ENCODE measurements around the gene FIGNL1.

The FIGNL1 gene

DNA sequence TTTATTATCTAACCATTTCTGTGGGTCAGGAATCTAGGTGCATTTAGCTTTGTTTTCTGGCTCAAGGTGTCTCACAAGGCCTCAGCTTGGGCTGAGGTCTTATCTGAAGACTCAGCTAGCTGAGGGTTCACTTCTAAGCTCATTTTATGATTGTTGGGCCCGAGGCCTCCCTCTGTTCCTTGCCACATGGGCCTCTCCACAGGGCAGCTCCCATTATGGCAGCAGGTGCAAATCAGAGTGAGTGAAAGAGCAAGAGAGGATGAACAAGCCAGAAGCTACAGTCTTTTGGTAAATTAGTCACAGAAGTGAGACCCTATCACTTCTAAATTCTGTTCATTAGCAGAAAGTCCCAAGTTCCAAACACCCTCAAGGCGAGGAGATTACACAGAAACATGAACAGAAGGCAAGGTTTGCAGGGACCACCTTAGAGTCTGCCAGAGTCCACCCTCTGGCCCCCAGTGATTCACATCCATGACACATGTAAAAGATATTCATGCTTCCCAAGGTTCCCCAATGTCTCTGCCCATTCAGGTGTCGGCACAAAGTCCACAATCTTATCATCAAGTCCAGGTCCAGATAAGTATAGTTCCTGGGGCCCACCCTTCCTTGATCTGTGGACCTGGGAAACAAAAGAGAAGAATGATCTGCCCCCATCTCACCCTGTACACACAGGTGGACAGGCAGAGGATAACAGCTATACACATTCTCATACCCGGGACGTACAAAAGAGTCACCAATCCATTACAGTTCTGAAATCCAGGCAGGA, 23.7 kb downstream of the FIGNL1 start:
- DNase-seq, result no peak

DNA sequence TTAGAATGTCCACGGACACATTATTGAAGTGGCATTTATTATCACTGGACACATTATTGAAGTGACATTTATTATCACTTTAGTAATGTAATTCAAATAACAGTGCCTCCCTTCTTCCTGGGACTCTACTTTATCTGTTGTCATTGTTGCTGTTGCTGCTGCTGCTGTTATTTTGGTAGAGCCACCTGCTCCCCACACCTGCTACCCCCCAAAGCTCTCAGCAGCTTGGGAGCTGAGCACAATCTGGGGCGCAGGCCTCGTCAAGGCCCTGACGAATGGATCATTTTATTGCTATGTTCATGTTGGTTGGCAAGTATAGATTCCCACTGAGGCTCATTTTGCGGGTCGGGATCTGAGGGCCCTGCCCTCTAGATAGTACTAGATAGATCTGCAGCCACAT, 24.8 kb downstream of the FIGNL1 start:
- no peak for DNase-seq

GRCh38 chr7:50423860-50424259, 26.3 kb downstream of the FIGNL1 start:
- no peak for DNase-seq

GRCh38 chr7:50422858-50423257, 27.3 kb downstream of the FIGNL1 start:
- DNase-seq, result no peak

DNA sequence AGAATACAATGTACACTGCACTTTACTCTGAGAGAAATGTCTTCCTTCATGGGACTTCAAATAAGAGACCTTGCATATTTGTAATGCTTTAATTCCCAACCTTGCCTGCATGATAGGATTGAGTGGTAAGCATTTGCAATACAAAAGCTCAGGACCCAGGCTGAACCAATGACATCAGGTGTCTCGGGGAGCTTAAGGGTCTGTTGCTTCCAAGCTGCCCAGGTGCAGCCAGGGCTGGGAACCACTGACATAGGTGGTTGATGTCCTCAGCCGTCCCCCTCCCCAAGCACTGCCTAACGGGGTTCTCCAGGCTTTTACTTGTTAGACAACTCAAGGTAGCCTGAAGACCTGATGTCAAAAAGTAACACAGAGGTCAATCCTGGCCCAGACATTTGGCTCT, 29.1 kb downstream of the FIGNL1 start:
- no peak for DNase-seq

DNA sequence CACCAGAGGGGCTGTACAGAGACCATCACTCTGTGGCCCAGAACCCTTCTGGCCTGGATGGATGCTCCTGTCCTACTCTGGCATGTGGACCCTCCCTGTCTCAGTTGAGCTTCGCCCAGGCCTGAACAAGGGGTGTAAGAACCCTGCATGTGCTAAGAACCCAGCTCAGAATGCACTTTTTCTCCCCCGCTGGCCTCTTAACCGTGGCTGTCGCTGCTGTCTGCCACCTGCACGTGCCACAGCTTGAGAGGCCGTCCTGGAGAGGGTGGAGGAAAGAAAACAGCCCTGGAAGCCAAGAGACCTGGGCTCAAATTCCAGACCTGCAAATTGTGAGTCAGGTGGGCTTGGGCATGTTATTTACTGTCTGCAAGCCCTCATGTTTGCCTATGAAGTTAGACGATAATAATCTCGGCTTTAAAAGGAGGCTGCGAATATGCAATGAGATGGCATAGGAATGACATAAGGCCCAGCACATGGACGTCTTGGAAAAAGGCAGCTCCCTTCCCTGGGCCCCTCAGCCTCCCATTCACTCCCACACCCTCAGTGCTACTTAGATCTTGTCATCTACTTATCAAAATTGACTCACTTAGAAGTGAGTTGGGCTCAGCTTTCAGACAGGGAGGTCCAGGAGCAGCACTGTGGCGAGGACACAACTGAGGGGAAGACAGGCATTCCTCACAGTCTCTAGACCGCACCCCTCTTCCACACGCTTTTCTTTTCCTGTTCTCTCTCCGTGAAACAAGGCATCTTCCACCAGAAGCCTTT, 31.4 kb downstream of the FIGNL1 start:
- no peak for DNase-seq

- peak; percentile 62 for DNase-seq
Measured at GRCh38 chr7:50418086-50418515, 32.0 kb downstream of the FIGNL1 start.

DNA sequence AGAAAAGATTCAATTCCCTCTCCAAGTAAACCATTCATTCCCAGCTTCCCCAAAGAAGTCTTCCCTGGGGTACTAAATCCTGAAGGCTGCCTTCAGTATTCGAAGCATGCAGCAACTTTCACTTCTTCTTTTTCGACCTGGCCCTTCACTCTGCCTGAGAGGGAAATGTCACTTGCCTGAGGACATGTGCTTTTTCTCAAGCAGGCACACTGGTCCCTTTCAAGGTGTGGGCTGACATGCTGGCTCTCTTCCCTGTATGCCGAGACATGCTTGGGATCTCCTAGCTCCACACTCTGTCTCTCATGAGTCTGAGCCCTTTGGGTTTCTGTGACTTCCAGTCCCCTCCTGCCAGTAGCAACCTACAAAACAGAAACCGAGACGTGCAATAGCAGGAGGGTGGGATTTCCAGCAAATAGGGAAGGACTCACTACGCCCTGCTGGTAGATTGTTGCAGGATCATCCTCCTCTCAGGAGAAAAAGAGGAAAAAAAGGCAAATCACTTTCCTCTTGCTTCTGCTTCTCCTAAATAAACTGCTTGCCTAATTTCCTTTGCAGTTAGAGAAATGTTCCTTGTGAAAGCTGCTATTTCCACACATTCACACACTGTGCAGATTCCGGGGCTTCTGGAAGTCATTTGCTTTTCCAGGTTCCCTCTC, 33.5 kb downstream of the FIGNL1 start:
- no peak for DNase-seq

DNA sequence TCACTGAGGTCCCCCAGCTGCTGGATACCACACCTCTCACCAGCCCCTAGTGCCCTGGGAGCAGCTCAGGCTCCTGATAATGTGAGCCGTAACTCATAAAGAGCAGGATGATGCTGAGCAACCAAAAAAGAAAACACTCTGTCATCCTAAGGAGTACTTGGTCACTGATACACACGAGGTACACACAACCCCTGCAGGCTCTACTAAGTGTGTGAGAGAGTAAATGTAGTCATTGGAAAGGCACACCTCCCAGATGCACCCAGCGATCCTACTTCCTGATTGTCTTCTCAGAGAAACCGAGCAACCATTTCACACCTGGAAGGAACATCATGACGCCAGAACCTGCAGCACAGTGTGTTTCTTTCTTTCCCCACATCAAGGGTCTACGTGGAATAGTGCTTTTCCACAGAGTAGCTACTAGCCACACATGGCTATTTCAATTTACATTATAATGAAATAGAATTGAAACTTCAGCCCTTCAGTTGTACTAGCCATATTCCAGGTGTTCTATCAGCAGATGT, 34.2 kb downstream of the FIGNL1 start:
- no peak for DNase-seq

DNA sequence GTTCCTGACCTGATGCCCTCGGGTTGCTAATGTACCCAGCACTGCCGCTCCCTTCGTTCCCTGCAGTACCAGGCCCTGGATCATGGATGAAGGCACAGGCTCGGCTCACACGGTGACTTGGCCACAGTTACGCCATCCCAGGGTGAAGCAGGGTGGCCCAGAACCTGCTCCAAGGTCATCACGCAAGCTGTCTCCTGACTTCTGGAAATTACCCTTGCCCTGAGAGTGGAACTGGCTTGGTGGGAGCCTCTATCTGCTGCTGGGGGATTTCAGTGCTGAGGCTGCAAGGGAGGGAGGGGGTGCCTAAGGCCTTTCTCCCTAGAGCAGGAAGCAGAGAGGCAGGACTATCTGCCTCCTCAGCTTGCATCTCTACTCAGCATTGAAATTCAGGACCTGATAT, 36.6 kb downstream of the FIGNL1 start:
- DNase-seq, result no peak

DNA sequence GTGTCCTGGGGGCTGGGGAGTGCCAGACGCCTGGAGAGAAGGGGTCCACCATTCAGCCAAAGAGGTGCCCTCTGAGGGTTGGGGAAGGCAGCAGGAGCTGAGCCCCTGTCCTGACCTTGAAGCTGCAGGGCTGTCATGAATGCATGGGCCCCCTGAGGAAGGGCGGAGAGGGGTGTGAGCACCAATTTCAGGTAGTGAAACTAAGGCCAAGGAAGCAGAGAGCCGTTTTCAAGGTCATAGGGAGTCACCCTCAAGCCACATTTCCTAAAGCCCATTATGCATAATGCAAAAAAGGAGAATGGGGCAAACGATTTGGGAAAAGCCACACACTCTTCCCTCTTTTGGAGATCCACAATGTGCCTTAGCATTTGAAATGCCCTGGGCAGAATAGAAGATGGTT, 37.2 kb downstream of the FIGNL1 start:
- DNase-seq, result no peak

DNA sequence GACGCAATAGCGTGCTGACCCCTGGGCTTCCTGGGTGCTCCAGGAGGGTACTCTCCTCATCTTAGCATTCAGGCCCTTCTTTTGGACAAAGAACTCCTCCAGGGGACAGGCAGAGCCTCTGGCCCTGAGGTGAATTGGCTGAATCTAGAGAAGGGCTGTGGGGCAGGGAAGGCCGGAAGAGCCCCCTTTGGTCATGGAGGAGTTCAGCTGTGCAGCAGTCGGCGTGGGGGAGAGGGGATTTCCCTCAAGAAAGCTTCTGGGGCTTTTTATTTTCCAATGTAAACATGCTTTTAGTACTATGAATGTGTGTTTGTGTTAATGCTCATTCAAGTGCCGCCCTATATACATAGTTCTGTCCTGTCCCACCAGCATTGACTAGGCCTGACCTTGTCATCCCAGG, 38.8 kb downstream of the FIGNL1 start:
- no peak for DNase-seq

DNA sequence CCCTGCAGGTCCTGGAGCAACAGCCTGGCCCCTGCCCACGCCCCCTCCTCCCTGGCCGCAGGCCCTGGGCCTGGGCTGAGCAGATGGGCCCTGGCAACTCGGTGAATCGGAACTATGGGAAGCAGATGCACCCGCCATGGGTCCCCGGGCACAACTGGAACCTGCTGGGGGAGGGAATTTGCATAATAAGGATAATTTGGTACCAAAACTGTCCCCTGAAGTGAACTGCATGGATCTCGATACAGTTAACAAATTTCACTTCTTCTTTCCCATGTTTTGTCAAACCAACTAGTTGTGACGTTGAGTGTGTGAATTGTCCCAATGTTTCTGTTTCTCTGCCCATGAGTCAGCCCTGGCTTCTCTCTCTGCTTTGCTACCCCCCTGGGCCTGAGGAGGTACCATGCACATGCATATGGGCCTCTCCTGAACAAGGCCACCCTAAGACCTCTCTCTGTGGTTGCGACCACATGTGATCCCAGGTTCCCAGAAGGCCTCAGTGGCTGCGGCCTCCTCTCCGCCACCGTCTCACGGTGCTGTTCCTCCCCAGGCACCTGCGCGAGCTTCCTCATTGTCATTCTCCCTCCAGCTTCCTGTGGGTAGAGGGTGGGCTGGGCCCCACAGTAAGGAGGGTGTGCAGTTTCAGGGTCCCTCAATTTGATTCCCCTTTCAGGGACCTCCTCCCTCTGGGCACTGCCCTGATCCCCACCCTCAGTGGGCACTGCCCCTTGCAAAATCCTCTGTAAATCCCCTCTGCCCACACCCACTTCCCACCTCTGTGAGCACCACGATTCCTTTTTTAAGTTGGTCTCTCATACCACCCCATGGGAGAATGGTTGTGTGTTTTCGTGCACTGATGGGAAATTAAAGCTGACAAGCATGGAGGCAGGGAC, 40.0 kb downstream of the FIGNL1 start:
- no peak for DNase-seq

- DNase-seq, result no peak
Measured at GRCh38 chr7:50406935-50407334, 43.2 kb downstream of the FIGNL1 start.

DNA sequence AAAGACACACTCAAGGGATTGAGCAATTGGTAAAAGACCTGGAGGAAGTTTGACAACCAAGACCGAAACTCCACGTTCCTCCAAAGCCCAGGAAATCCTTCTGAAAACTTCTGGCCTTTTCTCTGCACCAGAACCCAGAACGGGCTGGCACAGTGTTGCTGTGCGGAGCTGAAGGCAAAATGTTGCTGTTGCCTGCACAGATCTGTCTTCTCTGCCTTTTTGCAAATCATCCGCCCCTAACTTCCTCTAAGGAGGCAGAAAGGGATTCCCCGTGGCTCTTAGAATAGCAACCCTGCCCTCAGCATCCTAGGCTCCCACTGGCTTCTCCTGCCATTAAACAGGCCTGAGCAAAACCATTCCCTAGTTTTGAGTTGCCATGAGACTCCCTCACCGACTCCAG, 44.9 kb downstream of the FIGNL1 start:
- DNase-seq, result no peak

- DNase-seq, result no peak
Measured at GRCh38 chr7:50404392-50404791, 45.8 kb downstream of the FIGNL1 start.

DNA sequence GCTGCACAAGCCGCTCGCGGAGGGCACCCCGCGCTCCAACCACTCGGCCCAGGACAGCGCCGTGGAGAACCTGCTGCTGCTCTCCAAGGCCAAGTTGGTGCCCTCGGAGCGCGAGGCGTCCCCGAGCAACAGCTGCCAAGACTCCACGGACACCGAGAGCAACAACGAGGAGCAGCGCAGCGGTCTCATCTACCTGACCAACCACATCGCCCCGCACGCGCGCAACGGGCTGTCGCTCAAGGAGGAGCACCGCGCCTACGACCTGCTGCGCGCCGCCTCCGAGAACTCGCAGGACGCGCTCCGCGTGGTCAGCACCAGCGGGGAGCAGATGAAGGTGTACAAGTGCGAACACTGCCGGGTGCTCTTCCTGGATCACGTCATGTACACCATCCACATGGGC, 50.0 kb downstream of the FIGNL1 start:
- no peak for DNase-seq

DNA sequence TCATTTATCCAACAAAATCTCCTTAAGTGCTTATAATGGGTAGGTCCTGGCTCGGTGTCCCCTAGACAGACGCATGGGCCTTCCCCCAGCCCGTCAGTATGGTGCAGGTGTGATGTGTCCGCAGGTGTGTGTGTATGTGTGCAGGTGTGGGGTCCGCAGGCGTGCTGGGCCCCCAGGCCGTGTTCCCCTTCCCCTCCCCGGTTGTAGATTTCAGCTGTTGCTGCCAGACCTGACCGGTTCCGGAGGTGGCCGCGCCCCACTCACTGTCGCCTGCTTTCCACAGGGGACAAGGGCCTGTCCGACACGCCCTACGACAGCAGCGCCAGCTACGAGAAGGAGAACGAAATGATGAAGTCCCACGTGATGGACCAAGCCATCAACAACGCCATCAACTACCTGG, 50.5 kb downstream of the FIGNL1 start:
- no peak for DNase-seq

GRCh38 chr7:50399206-50399605, 50.9 kb downstream of the FIGNL1 start:
- no peak for DNase-seq

DNA sequence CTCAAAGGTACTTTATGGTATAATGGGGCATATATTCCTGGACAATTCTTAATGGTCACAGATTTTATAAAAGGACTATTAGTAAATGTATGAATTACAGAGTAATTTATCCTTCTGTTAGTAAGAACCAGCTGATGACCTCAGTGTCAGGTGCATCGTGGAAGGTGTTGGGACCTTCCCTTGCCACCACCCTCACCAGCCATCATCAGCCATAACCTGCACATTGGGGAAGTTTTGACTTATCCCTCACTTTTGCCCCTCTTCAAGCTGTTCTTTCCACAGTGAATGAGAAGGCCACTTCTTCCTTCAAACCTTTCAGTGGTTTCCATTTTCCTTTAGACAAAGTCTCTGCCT, 52.2 kb downstream of the FIGNL1 start:
- no peak for DNase-seq

DNA sequence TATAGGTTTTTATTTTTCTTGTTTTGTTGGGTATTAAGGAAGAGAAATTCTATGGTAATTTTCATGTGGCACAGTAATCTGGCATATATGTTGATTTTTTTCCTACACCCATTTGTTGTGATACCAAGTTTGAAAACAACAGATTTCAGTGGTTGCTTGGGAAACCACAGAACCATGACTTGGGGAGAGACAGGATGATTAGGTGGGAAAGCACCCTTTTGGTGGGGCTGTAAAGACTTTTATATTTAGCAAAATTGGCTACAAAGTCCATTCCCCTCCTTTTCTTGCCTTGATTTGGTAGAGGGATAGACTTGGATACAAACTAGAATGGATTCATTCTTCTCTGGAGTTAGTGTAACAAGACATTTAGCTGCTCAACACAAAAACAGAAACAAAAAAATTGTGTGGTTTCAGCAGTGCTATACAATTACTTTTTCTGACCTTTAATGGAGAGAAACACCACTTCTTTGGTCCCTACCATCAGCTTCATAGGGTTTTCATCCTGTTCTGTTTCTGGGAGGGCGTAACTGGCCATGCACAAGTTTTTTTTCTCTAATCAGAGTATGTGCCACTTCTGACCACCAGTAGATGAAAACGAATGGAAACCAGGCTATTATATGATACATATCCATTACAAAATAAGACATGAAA, 52.7 kb downstream of the FIGNL1 start:
- DNase-seq, result no peak

DNA sequence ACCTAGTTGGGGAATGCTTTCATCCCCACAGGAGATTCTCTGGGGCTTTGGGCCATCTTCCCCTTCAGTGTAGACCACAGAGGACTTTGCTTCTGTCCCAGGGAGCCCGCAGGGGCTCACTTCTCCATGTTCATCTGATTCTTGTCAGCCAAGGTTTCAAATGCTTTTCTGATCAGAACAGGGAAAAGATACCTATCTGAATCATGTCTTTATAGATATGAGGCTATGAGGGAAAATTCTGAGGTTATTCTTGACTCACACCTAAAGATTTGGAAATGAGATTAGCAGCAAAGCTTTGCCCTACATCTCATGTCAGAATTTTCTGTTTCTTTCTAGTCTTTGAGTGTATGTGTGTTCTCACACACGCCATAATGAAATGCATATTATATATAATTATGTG, 53.3 kb downstream of the FIGNL1 start:
- DNase-seq, result no peak
